Uterus (tissue), 4 donors: ENCODE data around the gene HPCA. TPM values are rescaled to one million over a fixed set of nuclear protein-coding genes. Genes with fewer than 3 reads are reported as not detected.

Experiments
- DNase-seq, 2 donors: peaks; one replicate each; pipeline ENCODE4 v3.0.0-alpha.2; 2019 to 2020
- H3K27ac ChIP-seq, 2 donors: fragments of 200-600 bp; sonication (generic); 1 replicate in 1 of 2; 2 replicates in 1 of 2; pipeline ENCODE4 v1.5.1; 2016 to 2018
- H3K27me3 ChIP-seq, 2 donors: fragments of 200-600 bp; sonication (generic); one replicate each; pipeline ENCODE4 v1.5.1; 2018 to 2019; ENCODE audit warnings: control low read depth in 1 of 2
- H3K36me3 ChIP-seq, 2 donors: fragments of 200-600 bp; sonication (generic); one replicate each; pipeline ENCODE4 v1.5.1; 2019; ENCODE audit warnings: control low read depth in 1 of 2
- H3K4me1 ChIP-seq, 2 donors: fragments of 200-600 bp; sonication (generic); one replicate each; pipeline ENCODE4 v1.5.1; 2018 to 2019; ENCODE audit warnings: control low read depth in 1 of 2
- H3K4me3 ChIP-seq, 2 donors: fragments of 200-600 bp; sonication (generic); 1 replicate in 1 of 2; 2 replicates in 1 of 2; pipeline ENCODE4 v1.5.1; 2018 to 2019; ENCODE audit warnings: mild to moderate bottlenecking in 1 of 2
- H3K9me3 ChIP-seq, 2 donors: fragments of 200-600 bp; sonication (generic); one replicate each; pipeline ENCODE4 v1.5.1; 2019; ENCODE audit warnings: control low read depth in 1 of 2
- CTCF ChIP-seq, 4 experiments: fragments of 200-600 bp in 2 of 4; fragments of 450-650 bp in 2 of 4; sonication (generic) in 2 of 4; IDR thresholded peaks; one replicate each; pipeline ENCODE4 v1.5.1; 2016 to 2019; ENCODE audit warnings: antibody characterized with exemption in 4 of 4, mild to moderate bottlenecking in 2 of 4, moderate library complexity in 1 of 4
- POLR2A ChIP-seq, 2 donors: fragments of 450-650 bp; IDR thresholded peaks; one replicate each; pipeline ENCODE4 v1.6.1; 2016; ENCODE audit warnings: antibody characterized with exemption in 2 of 2, mild to moderate bottlenecking in 1 of 2, moderate library complexity in 1 of 2
- intact Hi-C: fragments of 100-400 bp; cut with DNase I; formaldehyde crosslinking; loops from one replicate; pipeline ENCODE4 v1.15.1; 2023; ENCODE audit warnings: low total_unique reads
- total RNA-seq, 4 donors: library from RNA; depleted of rRNA in 3 of 4; stranded (reverse); fragments of >200 nt in 3 of 4; gene quantifications; one replicate each; pipeline versions ENCODE4 v1.1.0 to v1.2.4, GENCODE V29; 2014 to 2023
- donor health status: DM: yes; HTN: yes; CAD: no.

The HPCA gene
- total RNA-seq, 4 donors from 2014 or later: 0.76 to 0.79 TPM; not detected in 2

- no peak for DNase-seq
- Histone ChIP-seq H3K27ac (no peak overlapping the region), H3K36me3 (no peaks in the 10 kb centered on the region), H3K4me1 (no peaks in the 10 kb centered on the region), H3K27me3 (no peaks in the 10 kb centered on the region), H3K9me3 (no peaks in the 10 kb centered on the region), H3K4me3 (no peak overlapping the region)
- no peak for TF ChIP-seq CTCF (IDR thresholded peaks at IDR 0.05)
- TF ChIP-seq POLR2A (IDR thresholded peaks at IDR 0.05): no peak
- intact Hi-C loops: no loop called here
Measured at GRCh38 chr1:32868806-32869455, 17.4 kb upstream of the HPCA start.

- H3K36me3 ChIP-seq: no peaks in the 10 kb centered on the region
- DNase-seq: no peak
- H3K27ac ChIP-seq: no peak overlapping the region
- intact Hi-C loops: no loop called here
- TF ChIP-seq POLR2A (IDR thresholded peaks at IDR 0.05): no peak
- no peak for TF ChIP-seq CTCF (IDR thresholded peaks at IDR 0.05)
- peak overlapping the region in 1 of 2 donors; percentile 29 for H3K4me3 ChIP-seq
- H3K4me1 ChIP-seq: no peaks in the 10 kb centered on the region
- H3K9me3 ChIP-seq: no peaks in the 10 kb centered on the region
- no peaks in the 10 kb centered on the region for H3K27me3 ChIP-seq
Measured at GRCh38 chr1:32869923-32870614, 16.2 kb upstream of the HPCA start.

- Histone ChIP-seq H3K4me1 (no peaks in the 10 kb centered on the region), H3K27me3 (no peaks in the 10 kb centered on the region), H3K36me3 (no peaks in the 10 kb centered on the region), H3K27ac (peak within 1 kb of the TSS; percentile 22 to 42), H3K9me3 (no peaks in the 10 kb centered on the region), H3K4me3 (peak within 1 kb of the TSS; percentile 30 to 42)
- intact Hi-C loops: no loop called here
- peak in 1 of 2 donors; percentile 35 for DNase-seq
- TF ChIP-seq POLR2A (IDR thresholded peaks at IDR 0.05) (no peak), CTCF (IDR thresholded peaks at IDR 0.05) (peak in 1 of 4 experiments; percentile 14)
Measured at GRCh38 chr1:32870615-32871363, 15.5 kb upstream of the HPCA start, which contains the start of gene FNDC5. Gene FNDC5, minus strand, starts transcription at chr1:32870912.

DNA sequence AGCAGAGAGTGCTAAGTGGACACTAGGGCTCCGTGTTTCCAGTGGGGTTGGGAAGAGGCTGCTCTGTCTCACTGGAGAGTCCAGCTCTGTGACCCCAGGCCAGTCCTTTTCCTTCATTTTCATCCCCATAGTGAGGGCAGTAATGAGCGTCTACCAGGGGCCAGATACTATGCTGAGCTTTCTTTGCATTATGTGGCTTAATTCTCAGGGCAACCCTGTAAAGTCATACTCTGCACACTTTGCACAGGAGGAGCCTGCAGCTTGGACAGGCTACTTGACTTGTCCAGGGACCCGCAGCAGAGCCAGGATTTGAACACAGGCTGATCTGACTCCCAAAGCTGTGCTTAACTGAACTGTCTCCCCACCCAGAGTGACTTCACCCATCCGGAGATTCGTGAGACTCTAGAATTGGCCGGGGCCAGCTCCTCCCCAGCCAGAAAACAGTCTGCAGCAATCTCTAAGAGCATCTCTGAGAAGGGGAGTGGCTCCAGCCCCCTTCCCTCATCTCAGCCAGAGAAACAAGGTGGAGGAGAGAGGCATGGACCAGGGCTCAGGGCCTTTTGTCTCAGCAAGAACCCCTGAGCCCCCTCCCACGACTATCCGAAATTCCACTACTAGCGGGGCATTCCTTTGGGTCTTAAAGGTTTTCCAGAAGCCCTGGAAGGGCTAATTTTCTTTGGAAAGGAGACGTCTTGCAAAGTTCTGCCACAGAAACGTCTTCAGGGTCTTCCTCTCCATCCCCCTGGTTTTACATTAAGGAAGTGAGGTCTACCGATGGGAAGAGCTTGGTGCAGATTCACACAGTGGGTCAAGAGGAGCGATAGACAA, 14.7 kb upstream of the HPCA start:
- intact Hi-C loops: no loop called here
- peak overlapping the region in 1 of 2 donors; percentile 42 for H3K4me3 ChIP-seq

More for the DNA sequence above, 14.7 kb upstream of the HPCA start:
- Histone ChIP-seq H3K27ac (peak overlapping the region in 1 of 2 donors; percentile 42), H3K27me3 (no peaks in the 10 kb centered on the region), H3K4me1 (no peaks in the 10 kb centered on the region), H3K36me3 (no peaks in the 10 kb centered on the region), H3K9me3 (no peaks in the 10 kb centered on the region)
- TF ChIP-seq CTCF (IDR thresholded peaks at IDR 0.05) (no peak), POLR2A (IDR thresholded peaks at IDR 0.05) (no peak)
- DNase-seq: no peak
